HepG2 (cell line): ENCODE measurements around the gene ETV5. TPM values are rescaled to one million over a fixed set of nuclear protein-coding genes. Genes with fewer than 3 reads are reported as not detected.

Source experiments
- ATAC-seq: fragments of 200-7000 bp; cut with Tn5 transposase; 3 replicates; pipeline ENCODE4 v1.9.1; 2020; ENCODE audit warnings: mild to moderate bottlenecking, moderate library complexity
- BruUV-seq: library from RNA; stranded (reverse); fragments of 400-500 nt; replicated peaks from 2 replicates; lab custom pipeline; 2021; lab: Mats Ljungman, UMichigan
- CTCF ChIA-PET: fragments of 300-600 bp; formaldehyde crosslinking; extraction: SDS; loops from one replicate; lab custom pipeline; 2021; ENCODE audit warnings: low total read pairs, inconsistent platforms, low intra/inter-chr PET ratio; lab: Yijun Ruan, JAX
- POLR2A ChIA-PET: fragments of 350-600 bp; sonication (Branson Sonifier 250); formaldehyde crosslinking; loops from one replicate; lab custom pipeline; 2020; ENCODE audit warnings: antibody characterized with exemption, inconsistent platforms; lab: Yijun Ruan, JAX
- DNase-seq: peaks from one replicate; pipeline ENCODE4 v3.0.0-alpha.2; 2015; ENCODE audit warnings: low spot score
- FAIRE-seq: peaks from 3 replicates; lab custom pipeline; 2011; peaks lifted over from hg19 to GRCh38; lab: Jason Lieb, UNC
- H2AFZ ChIP-seq: one replicate; pipeline ENCODE4 v1.6.1; 2011; ENCODE audit warnings: low read length, inconsistent platforms
- H3K27ac ChIP-seq: fragments of 300-600 bp; 3 replicates; pipeline ENCODE4 v1.8.0; 2011; ENCODE audit warnings: mixed run types, mild to moderate bottlenecking, mixed read lengths, low read length, inconsistent platforms; ENCODE audit not compliant: insufficient read depth; ENCODE audit errors: extremely low read length
- H3K27me3 ChIP-seq, 2 experiments: fragments of 200-600 bp in 1 of 2; 2 replicates in 1 of 2; 3 replicates in 1 of 2; pipeline versions ENCODE4 v1.6.0 to v1.8.0; 2011; ENCODE audit warnings: low read length in 2 of 2, mild to moderate bottlenecking in 2 of 2, moderate library complexity in 2 of 2, inconsistent platforms in 1 of 2; ENCODE audit not compliant: insufficient read depth in 2 of 2, control insufficient read depth in 1 of 2
- H3K36me3 ChIP-seq, 2 experiments: fragments of 200-600 bp in 1 of 2; replicated peaks in 1 of 2; 2 replicates in 1 of 2; 3 replicates in 1 of 2; pipeline versions ENCODE4 v1.5.1 to v1.8.0; 2011; ENCODE audit warnings: low read length in 2 of 2, inconsistent platforms in 1 of 2; ENCODE audit not compliant: insufficient read depth in 2 of 2, control insufficient read depth in 1 of 2
- H3K4me1 ChIP-seq: 2 replicates; pipeline ENCODE4 v1.5.1; 2012; ENCODE audit warnings: low read length, inconsistent platforms; ENCODE audit not compliant: insufficient read depth
- H3K4me2 ChIP-seq: 2 replicates; pipeline ENCODE4 v1.6.0; 2011; ENCODE audit warnings: low read depth, low read length, inconsistent platforms
- H3K4me3 ChIP-seq, 3 experiments: fragments of 200-600 bp in 1 of 3; sonication (generic), shearing (Covaris generic) in 1 of 3; replicated peaks in 1 of 3; 2 replicates each; pipeline ENCODE4 v1.5.1; 2011 to 2016; ENCODE audit warnings: low read length in 3 of 3, inconsistent platforms in 2 of 3, low read depth in 2 of 3, mild to moderate bottlenecking in 2 of 3, control low read depth in 1 of 3, mixed read lengths in 1 of 3; ENCODE audit not compliant: insufficient read depth in 1 of 3
- H3K79me2 ChIP-seq: one replicate; pipeline ENCODE4 v1.6.1; 2011; ENCODE audit warnings: low read length, inconsistent platforms; ENCODE audit not compliant: insufficient read depth
- H3K9ac ChIP-seq: 2 replicates; pipeline ENCODE4 v1.6.0; 2011; ENCODE audit warnings: mild to moderate bottlenecking, low read depth, low read length, inconsistent platforms; ENCODE audit not compliant: insufficient read depth
- H3K9me3 ChIP-seq: 2 replicates; pipeline ENCODE4 v1.5.1; 2012; ENCODE audit warnings: mild to moderate bottlenecking, low read length
- H4K20me1 ChIP-seq: 2 replicates; pipeline ENCODE4 v1.6.0; 2011; ENCODE audit warnings: inconsistent platforms, mild to moderate bottlenecking, low read length, moderate library complexity; ENCODE audit not compliant: insufficient read depth
- DR1 ChIP-seq: sonication (generic); formaldehyde crosslinking; IDR thresholded peaks from 2 replicates; pipeline ENCODE4 v1.8.0; 2021; ENCODE audit warnings: mild to moderate bottlenecking, missing genetic modification reagents, inconsistent platforms
- EHMT2 ChIP-seq: fragments of 200-600 bp; sonication (generic); IDR thresholded peaks from 2 replicates; pipeline ENCODE4 v1.7.0; 2017; ENCODE audit warnings: antibody characterized with exemption, low read depth, low read length, borderline replicate concordance
- ISL2 ChIP-seq: sonication (generic); formaldehyde crosslinking; IDR thresholded peaks from 2 replicates; pipeline ENCODE4 v1.5.0; 2020; ENCODE audit warnings: missing genetic modification reagents
- KLF9 ChIP-seq: IDR thresholded peaks from 2 replicates; pipeline ENCODE4 v1.6.1; 2016; ENCODE audit warnings: low read depth
- MAX ChIP-seq: IDR thresholded peaks from 2 replicates; pipeline ENCODE4 v1.6.1; 2012; ENCODE audit warnings: inconsistent platforms
- NAIF1 ChIP-seq: sonication (generic); formaldehyde crosslinking; IDR thresholded peaks from 2 replicates; pipeline ENCODE4 v1.5.0; 2020; ENCODE audit warnings: mild to moderate bottlenecking, missing genetic modification reagents, borderline replicate concordance
- NFKB2 ChIP-seq: sonication (generic); formaldehyde crosslinking; IDR thresholded peaks from 2 replicates; pipeline ENCODE4 v1.4.0; 2020; ENCODE audit warnings: missing genetic modification reagents, borderline replicate concordance
- PREB ChIP-seq: sonication (generic); formaldehyde crosslinking; IDR thresholded peaks from 2 replicates; pipeline ENCODE4 v1.4.0; 2020; ENCODE audit warnings: missing genetic modification reagents
- SATB2 ChIP-seq: sonication (generic); formaldehyde crosslinking; IDR thresholded peaks from 2 replicates; pipeline ENCODE4 v1.5.0; 2020; ENCODE audit warnings: missing genetic modification reagents
- ZBTB21 ChIP-seq: sonication (generic); formaldehyde crosslinking; IDR thresholded peaks from 2 replicates; pipeline ENCODE4 v1.4.0; 2020; ENCODE audit warnings: missing genetic modification reagents
- ZBTB3 ChIP-seq: sonication (generic); formaldehyde crosslinking; IDR thresholded peaks from 2 replicates; pipeline ENCODE4 v1.4.0; 2020; ENCODE audit warnings: low read depth, mild to moderate bottlenecking, moderate library complexity, missing genetic modification reagents, borderline replicate concordance
- ZMAT5 ChIP-seq: sonication (generic); formaldehyde crosslinking; IDR thresholded peaks from 2 replicates; pipeline ENCODE4 v1.5.0; 2020; ENCODE audit warnings: mild to moderate bottlenecking, low read depth, missing genetic modification reagents, borderline replicate concordance
- ZNF513 ChIP-seq: sonication (generic); formaldehyde crosslinking; conservative IDR thresholded peaks from 2 replicates; pipeline ENCODE4 v1.5.0; 2020; ENCODE audit warnings: missing genetic modification reagents
- ZNF678 ChIP-seq: sonication (generic); formaldehyde crosslinking; IDR thresholded peaks from 2 replicates; pipeline ENCODE4 v1.4.0; 2020; ENCODE audit warnings: mild to moderate bottlenecking, missing genetic modification reagents
- ZNF749 ChIP-seq: sonication (generic); formaldehyde crosslinking; IDR thresholded peaks from 2 replicates; pipeline ENCODE4 v1.8.0; 2022; ENCODE audit warnings: mild to moderate bottlenecking, missing genetic modification reagents, moderate library complexity, borderline replicate concordance
- ZNF761 ChIP-seq: sonication (generic); formaldehyde crosslinking; conservative IDR thresholded peaks from 2 replicates; pipeline ENCODE4 v1.4.0; 2020; ENCODE audit warnings: mild to moderate bottlenecking, missing genetic modification reagents
- ZNF816 ChIP-seq: sonication (generic); formaldehyde crosslinking; IDR thresholded peaks from 2 replicates; pipeline ENCODE4 v1.8.0; 2022; ENCODE audit warnings: missing genetic modification reagents, mild to moderate bottlenecking, borderline replicate concordance
- WGBS: methylation state at CpG from one replicate; pipeline ENCODE4 v1.1.6; 2017; ENCODE audit warnings: low lambda C conversion rate; 5-methylcytosine and 5-hydroxymethylcytosine counted together
- in situ Hi-C: cut with HindIII; loops from 2 replicates; pipeline ENCODE4 v1.10.0; 2017; ENCODE audit warnings: low pct_unique_long_range_greater_than_20kb; ENCODE audit not compliant: extremely low pct_ligation_motif_present
- intact Hi-C: fragments of 100-400 bp; cut with micrococcal nuclease; formaldehyde crosslinking; loops from one replicate; pipeline ENCODE4 v1.10.0; 2022; ENCODE audit not compliant: unreplicated experiment
- polyA plus RNA-seq, 8 experiments: library from polyadenylated mRNA; depleted of rRNA in 3 of 8; stranded (reverse) in 7 of 8; unstranded in 1 of 8; fragments of >200 nt; fragmentation: Illumina TruSeq in 4 of 8; extraction: Trizol in 4 of 8; gene quantifications; 2 replicates each; pipeline versions ENCODE4 v1.2.1 to v1.2.3, GENCODE V29; 2011 to 2016; ENCODE audit warnings: low read depth in 4 of 8, missing spikeins in 1 of 8, mixed read lengths in 1 of 8; ENCODE audit not compliant: insufficient read depth in 1 of 8
- total RNA-seq, 5 experiments: library from RNA; depleted of rRNA; stranded (reverse); fragments of >200 nt; fragmentation: Illumina TruSeq; extraction: Trizol; gene quantifications; 2 replicates each; pipeline ENCODE4 v1.2.3, GENCODE V29; 2016; ENCODE audit warnings: low read depth in 1 of 5

Gene ETV5
- total and polyA plus RNA-seq, 2 of the 13 experiments (the other 11 are each of a cell fraction or from before 2014, with no cell fraction given): 52.9 to 57.2 TPM

GRCh38 chr3:186094696-186095425 lies 14.0 kb downstream of the ETV5 start:
- 89% methylated on average over 7 of the region's 7 CpGs for WGBS

GRCh38 chr3:186094271-186094670 lies 14.6 kb downstream of the ETV5 start:
- peaks cover 61% of the 10 kb centered on the region for H3K79me2 ChIP-seq
- CTCF ChIA-PET: no interaction called here
- no peak overlapping the region for H3K4me3 ChIP-seq
- in situ Hi-C loops (no loop called here), intact Hi-C loops (loop anchor here (10.0 kb wide), 1 partner anchor 109 kb away; no protein-coding TSS in a partner anchor)
- peak overlapping the region; percentile 48 for H3K27ac ChIP-seq
- no TSS peak for BruUV-seq
- H3K9me3 ChIP-seq: no peaks in the 10 kb centered on the region
- no peak overlapping the region for H3K4me2 ChIP-seq
- 88% methylated on average over 5 of the region's 5 CpGs for WGBS
- FAIRE-seq: no peak
- no peak for DNase-seq
- no peak overlapping the region for H3K9ac ChIP-seq
- peaks cover 9 to 32% of the 10 kb centered on the region in 2 experiments; a peak in 4 of 5 replicates for H3K36me3 ChIP-seq
- H2AFZ ChIP-seq: no peak overlapping the region
- ATAC-seq: no peak
- peaks cover 97% of the 10 kb centered on the region for H3K4me1 ChIP-seq
- 0 out of 2 replicates have a peak, but pooled peaks cover 4% of the 10 kb centered on the region for H4K20me1 ChIP-seq
- POLR2A ChIA-PET: interaction anchor here (1.5 to 3.9 kb wide), 2 partner anchors 9 to 15 kb away, joined by 5 to 32 read pairs; partner anchors contain the start of gene ETV5
- H3K27me3 ChIP-seq: no peaks in the 10 kb centered on the region
- no peak for TF ChIP-seq MAX
- TF ChIP-seq DR1 (CRISPR knock-in tag): no peak
- TF ChIP-seq ZNF513 (CRISPR knock-in tag): no peak
- TF ChIP-seq ZNF678: no peak
- TF ChIP-seq NFKB2: no peak
- TF ChIP-seq PREB (CRISPR knock-in tag): no peak
- no peak for TF ChIP-seq ZMAT5
- TF ChIP-seq ZBTB21: no peak

More at GRCh38 chr3:186094696-186095425, 14.0 kb downstream of the ETV5 start:
- ATAC-seq (no peak), FAIRE-seq (no peak), DNase-seq (no peak)
- Histone ChIP-seq H3K79me2 (peaks cover 61% of the 10 kb centered on the region), H2AFZ (no peak overlapping the region), H3K9me3 (no peaks in the 10 kb centered on the region), H3K36me3 (peaks cover 9 to 26% of the 10 kb centered on the region in 2 experiments; a peak in 4 of 5 replicates), H3K4me1 (peaks cover 97% of the 10 kb centered on the region), H4K20me1 (0 out of 2 replicates have a peak, but pooled peaks cover 4% of the 10 kb centered on the region), H3K27me3 (no peaks in the 10 kb centered on the region), H3K9ac (peak overlapping the region; percentile 59; the same call in 1 of the 2 replicates), H3K4me2 (no peak overlapping the region), H3K27ac (peak overlapping the region; percentile 85), H3K4me3 (no peak overlapping the region)
- ChIA-PET POLR2A (interaction anchor here (1.1 to 1.5 kb wide), 3 partner anchors 9 to 16 kb away, joined by 3 to 5 read pairs (median 4); no protein-coding TSS in a partner anchor), CTCF (no interaction called here)
- in situ Hi-C loops: no loop called here
- no peak for TF ChIP-seq ZBTB3 (CRISPR knock-in tag)
- no peak for TF ChIP-seq ZNF816 (CRISPR knock-in tag)
- no peak for TF ChIP-seq ZNF749 (CRISPR knock-in tag)
- TF ChIP-seq NAIF1: no peak
- TF ChIP-seq ZNF761: no peak
- TF ChIP-seq SATB2 (CRISPR knock-in tag): no peak
- no peak for TF ChIP-seq KLF9 (CRISPR knock-in tag)
- TF ChIP-seq EHMT2: no peak
- no peak for TF ChIP-seq ISL2 (CRISPR knock-in tag)
- BruUV-seq: no TSS peak
- intact Hi-C loops: loop anchor here (10.0 kb wide), 1 partner anchor 110 kb away; no protein-coding TSS in a partner anchor
